GM19328 (cell line): ENCODE data around the gene RYK.
A peak's percentile ranks its signal among the peaks of the same experiment; 100 is the strongest.
"Not testable (repeated sequence)": the region's sequence is repeated elsewhere in the genome, so short reads cannot be mapped to it uniquely, and the experiment has no call there.

Source experiments
- ATAC-seq: cut with Tn5 transposase; IDR thresholded peaks from one replicate; pipeline ENCODE4 v1.9.1; 2021; ENCODE audit warnings: mild to moderate bottlenecking, moderate library complexity; ENCODE audit not compliant: unreplicated experiment

The RYK gene

DNA sequence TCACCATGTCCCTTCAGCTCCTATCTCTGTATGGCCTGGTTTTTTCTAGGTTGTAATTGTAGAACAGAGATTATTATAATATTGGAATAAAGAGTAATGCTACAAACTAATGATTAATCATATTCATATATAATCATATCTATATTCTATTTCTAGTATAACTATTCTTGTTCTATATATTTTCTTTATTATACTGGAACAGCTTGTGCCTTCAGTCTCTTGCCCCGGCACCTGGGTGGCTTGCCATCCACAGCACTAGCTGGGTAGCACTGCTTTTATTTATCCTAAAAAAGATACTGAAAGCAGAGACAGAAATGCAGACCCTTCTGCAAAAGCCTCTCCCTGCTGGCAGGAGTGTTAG lies 25.9 kb downstream of the RYK start:
- ATAC-seq = not testable (repeated sequence)

GRCh38 chr3:134222835-134223234 lies 27.8 kb downstream of the RYK start:
- ATAC-seq = no peak

DNA sequence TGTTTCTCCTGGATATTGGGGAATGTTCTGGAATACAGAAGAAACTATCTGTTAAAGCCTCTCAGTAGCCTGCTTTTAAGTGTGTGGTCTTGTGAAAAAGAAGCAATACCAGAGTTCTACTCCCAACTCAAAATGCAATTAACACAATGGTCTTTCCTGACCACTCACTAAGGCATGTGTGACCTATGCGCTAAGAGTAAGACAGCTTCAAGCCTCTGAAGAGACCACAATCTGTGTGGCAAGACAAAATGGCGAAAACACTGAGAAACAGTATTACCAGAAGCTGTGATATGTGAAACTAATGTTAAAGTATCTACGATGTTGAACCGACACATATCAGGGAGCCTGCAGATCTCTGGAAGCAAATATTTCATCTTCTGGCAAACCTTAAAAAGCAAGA lies 33.8 kb downstream of the RYK start:
- no peak for ATAC-seq

GRCh38 chr3:134216191-134216764 lies 34.4 kb downstream of the RYK start:
- no peak for ATAC-seq

DNA sequence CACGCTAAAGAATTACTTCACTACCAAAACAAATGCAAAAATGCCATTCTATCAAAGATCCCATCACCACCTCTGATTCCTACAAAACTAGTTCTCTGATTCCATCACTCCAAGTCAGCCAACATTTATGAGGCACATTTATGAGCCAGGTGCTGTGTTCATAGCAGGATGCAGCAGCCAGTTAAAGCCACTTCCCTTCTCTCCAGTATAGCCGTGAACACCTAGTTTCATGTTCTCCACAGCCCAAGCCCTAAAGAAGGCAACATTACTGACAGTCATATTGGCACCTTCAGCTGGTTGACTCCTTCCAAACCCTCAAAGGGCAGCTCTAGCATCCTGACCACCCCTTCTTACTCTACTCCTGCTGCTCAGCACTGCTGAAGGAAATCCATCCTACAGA lies 36.4 kb downstream of the RYK start:
- no peak for ATAC-seq

DNA sequence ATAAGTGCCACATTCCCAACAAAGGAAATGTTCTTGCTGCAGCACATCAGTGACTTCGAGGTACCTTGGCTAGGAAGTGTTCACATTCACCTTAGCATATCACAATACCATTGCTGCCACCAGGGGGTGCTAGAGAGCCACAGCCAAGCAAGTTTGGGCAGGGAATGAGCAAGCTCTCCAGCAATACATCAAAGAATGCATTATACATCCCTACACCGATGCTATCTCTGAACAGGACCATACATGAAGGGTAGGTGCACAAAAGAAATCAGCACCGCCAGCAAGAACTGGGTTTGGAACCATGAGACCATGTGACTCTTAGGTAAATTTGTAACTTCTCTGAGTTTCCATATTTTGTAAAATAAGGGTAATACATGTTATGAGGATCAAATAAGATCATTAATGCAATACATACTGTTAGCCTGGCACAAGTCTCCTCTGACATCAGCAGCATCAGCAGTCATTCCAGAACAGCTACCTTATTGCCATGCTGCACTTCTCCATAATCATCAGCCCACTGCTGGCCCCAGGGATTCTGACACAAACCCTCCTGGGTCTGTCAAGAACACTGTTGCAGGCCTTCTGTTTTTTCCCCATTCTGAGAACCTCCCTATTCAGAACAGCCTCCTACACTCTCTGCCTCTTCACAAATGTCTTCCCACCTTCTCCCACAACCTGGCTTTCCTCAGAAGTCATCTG lies 37.5 kb downstream of the RYK start:
- peak; percentile 56 for ATAC-seq

GRCh38 chr3:134211797-134212196 lies 38.9 kb downstream of the RYK start:
- ATAC-seq = no peak

GRCh38 chr3:134205451-134205850 lies 45.2 kb downstream of the RYK start:
- no peak for ATAC-seq

DNA sequence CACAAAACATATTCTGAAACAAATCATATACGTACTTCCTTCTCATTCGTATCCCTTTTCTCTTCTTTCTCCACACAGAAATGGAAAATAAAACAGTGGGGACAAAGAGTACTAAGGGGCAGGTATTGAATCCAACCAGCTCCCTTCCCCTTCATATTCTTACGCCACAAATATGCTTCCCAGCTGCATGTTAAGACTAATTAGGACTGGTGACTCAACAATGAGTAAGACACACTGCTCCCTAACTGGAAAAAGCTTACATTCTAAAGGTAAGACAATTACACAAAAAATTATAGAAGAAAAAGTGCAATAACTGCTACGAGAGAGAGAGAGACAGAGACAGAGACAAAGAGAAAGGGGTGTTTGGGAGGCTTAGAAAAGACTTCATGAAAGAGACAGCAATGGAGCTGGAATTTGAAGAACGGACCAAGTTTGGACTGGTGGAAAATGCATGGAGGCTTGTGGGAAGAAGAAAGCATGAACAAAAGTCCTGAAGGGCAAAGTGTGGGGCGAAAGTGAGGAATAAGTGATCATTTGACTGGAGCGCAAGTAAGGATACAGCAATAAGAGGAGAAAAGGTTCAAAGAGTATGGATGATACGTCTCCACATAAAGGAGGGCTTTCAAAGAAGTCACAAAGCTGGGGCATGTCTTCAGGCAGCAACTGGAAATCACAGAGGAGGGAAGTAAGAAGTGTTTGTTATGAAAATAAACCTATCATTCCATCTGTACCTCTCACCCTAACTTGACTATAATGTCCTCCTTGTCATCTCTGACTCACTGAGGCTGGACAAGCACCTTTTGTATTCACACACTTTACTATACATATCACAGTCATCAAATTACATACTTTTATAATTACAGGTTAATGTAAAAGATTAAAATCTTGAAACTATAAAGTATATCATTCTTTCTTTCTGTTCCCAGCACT lies 49.2 kb downstream of the RYK start:
- no peak for ATAC-seq

DNA sequence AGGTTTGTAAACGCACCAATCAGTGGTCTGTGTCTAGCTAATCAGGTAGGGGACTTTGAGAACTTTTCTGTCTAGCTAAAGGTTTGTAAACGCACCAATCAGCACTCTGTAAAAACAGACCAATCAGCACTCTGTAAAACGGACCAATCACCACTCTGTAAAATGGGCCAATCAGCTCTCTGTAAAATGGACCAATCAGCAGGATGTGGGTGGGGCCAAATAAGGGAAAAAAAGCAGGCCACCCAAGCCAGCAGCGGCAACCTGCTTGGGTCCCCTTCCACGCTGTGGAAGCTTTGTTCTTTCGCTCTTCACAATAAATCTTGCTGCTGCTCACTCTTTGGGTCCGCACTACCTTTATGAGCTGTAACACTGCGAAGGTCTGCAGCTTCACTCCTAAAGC lies 50.8 kb downstream of the RYK start:
- not testable (repeated sequence) for ATAC-seq

DNA sequence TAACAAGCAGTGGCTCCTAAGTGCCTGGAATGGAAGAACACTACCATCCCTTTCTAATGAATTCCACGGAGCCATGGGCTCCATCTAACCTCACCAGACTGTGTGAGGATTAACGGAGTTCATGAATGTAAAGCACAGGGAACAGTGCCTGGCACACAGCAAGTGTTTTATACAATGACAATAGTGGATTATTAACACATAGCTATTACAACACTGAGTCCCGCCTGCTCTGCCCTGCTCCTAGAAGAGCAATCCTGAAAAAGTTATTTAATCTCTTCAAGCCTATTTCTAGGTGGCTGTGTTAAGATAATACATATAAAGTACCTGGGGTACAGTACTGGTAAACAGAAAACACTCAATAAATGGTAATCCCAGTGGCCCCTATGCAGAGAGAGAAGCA lies 51.4 kb downstream of the RYK start:
- no peak for ATAC-seq

GRCh38 chr3:134198414-134198813 lies 52.2 kb downstream of the RYK start:
- ATAC-seq = no peak

GRCh38 chr3:134197681-134198261 lies 52.9 kb downstream of the RYK start:
- ATAC-seq = no peak

GRCh38 chr3:134194247-134194646 lies 56.4 kb downstream of the RYK start:
- ATAC-seq = no peak

- ATAC-seq = no peak
Observed at GRCh38 chr3:134190250-134190649, 60.4 kb downstream of the RYK start.

DNA sequence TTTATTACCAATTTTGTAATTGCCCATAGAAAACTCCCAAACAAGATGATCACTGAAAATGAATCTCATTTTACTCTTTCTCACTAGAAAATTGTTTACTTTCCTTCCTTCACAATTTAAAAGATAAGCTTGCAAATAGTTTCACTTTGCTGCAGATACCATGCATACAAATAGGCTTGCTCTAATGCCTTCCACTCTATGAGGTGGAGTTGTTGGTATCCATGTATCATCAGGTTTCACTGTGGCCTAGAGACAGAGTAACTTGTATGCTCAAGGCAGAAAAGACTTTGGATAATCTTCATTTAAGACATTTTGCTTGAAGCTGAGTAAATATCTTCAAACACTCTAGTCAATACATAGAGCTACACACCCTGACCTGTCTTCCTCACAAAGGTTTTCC lies 60.8 kb downstream of the RYK start:
- ATAC-seq = no peak

- no peak for ATAC-seq
Observed at GRCh38 chr3:134186391-134186790, 64.3 kb downstream of the RYK start.

GRCh38 chr3:134180761-134181160 lies 69.9 kb downstream of the RYK start:
- ATAC-seq = no peak

GRCh38 chr3:134179508-134179907 lies 71.2 kb downstream of the RYK start:
- ATAC-seq = no peak

DNA sequence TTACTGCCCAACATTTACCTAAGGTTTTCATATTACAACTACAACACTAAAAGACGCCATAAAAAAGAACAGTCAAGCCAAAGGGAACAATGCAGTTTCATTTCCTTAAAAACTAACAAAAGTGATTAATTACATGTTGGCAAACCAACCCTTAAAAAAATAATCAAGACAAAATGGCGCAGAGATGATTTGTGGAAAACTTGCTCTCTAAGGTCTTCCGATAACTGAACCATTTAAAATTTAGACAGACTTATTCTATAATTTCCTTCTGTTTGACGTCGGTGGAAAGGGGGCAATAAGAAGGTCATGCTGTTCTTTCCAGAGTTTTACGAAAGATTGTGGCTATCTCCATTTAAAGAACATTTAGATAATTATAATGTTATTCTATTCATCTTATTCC lies 87.6 kb downstream of the RYK start:
- ATAC-seq = no peak

- no peak for ATAC-seq
Observed at GRCh38 chr3:134161898-134162615, 88.6 kb downstream of the RYK start.
